Measurements from ENCODE around the gene COL19A1.

DNA sequence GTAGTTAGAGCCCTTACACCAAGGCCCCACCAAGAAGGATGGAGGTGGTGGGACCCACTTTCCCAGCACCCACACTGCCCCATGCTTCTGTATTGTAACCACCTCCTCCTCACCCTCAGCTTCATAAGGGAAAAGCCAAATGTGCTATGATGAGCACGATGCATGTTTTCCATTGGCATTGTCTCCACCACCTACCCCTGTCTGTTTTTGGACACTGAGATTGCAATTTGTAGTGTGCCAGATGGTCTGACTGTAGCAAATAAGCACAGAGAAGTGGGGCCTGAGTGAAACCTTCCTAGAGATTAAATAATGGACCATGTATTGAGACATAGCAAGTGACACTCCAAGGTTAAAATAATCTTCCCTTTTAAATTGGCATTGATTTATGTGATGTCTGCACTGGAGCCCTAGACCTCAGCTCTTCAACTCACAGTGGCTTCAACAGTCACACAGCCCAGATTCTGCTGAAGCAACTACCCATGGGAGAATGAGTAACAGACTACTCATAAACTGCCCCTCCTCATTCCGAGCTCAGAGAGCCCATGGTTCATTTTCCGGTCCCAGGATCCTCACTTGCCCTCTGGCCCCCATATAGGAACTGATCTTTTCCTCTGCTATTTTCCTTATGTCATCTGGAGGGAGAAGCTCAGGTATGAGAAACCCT, 258.7 kb downstream of the COL19A1 start:
- TF ChIP-seq NPAS2 (CRISPR knock-in tag; IDR thresholded peaks at IDR 0.05; ENCODE audit: borderline replicate concordance) (no peak), JUND (CRISPR knock-in tag; IDR thresholded peaks at IDR 0.05) (no peak), FOXK2 (IDR thresholded peaks at IDR 0.05) (no peak), KDM1A (CRISPR knock-in tag; IDR thresholded peaks at IDR 0.05) (no peak), TCF7 (IDR thresholded peaks at IDR 0.05; ENCODE audit: low read depth) (no peak)
